Measurements from ENCODE around the gene ANO1. TPM values are rescaled to one million over a fixed set of nuclear protein-coding genes. Genes with fewer than 3 reads are reported as not detected.

The ANO1 gene
- polyA plus RNA-seq, 3 donors, result not detected

DNA sequence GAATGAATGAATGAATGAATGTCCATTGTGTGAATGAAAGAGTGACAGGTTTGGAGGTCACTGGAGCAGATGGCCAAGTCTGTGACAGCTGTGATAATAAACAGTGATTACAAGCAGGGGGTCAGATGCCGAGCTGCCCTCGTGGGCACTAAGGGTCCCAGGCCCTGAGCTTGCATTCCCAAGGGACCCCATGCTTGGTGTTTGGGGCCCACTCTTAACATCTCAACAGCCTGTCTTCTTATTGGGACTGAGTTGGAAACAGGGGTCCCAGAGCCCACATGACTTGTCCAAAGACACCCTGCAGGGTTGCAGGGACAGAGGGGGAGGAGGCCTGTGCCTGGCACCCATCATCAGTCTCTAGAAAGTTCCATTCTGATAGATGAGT is 12.0 kb upstream of the ANO1 start:
- Histone ChIP-seq H3K36me3 (replicated peaks in 1 of 2; ENCODE audit: control insufficient read depth in 1 of 2, insufficient read depth in 2 of 2, low read length in 2 of 2) (no peaks in the 10 kb centered on the region), H3K27me3 (ENCODE audit: control insufficient read depth in 2 of 2, insufficient read depth in 2 of 2, low read length in 2 of 2) (peaks cover 0 to 6% of the 10 kb centered on the region in 2 donors), H3K9me3 (replicated peaks in 1 of 2; ENCODE audit: control insufficient read depth in 1 of 2, insufficient read depth in 1 of 2, low read length in 2 of 2) (no peaks in the 10 kb centered on the region), H3K27ac (ENCODE audit: low read depth in 1 of 2, low read length in 2 of 2) (no peak overlapping the region), H3K4me3 (replicated peaks in 1 of 3; ENCODE audit: low read depth in 2 of 3, low read length in 3 of 3) (no peak overlapping the region), H3K9ac (ENCODE audit: insufficient read depth, low read length, poor library complexity, severe bottlenecking) (no peak overlapping the region), H3K4me1 (ENCODE audit: control insufficient read depth in 1 of 2, insufficient read depth in 2 of 2, low read length in 2 of 2) (no peaks in the 10 kb centered on the region), H3K4me2 (replicated peaks; ENCODE audit: extremely low read depth, low read length, poor library complexity, severe bottlenecking) (no peak overlapping the region), H3K79me2 (ENCODE audit: insufficient read depth, low read length) (no peaks in the 10 kb centered on the region), H4K20me1 (ENCODE audit: insufficient read depth, low read length) (no peaks in the 10 kb centered on the region), H2AFZ (ENCODE audit: insufficient read depth, low read depth, low read length, poor library complexity, severe bottlenecking) (no peak overlapping the region)
- intact Hi-C loops (cut with micrococcal nuclease), result no loop called here
- H3K27me3 Mint-ChIP-seq (ENCODE audit: low read depth in 3 of 3), result peaks cover 9 to 26% (median 21%) of the 10 kb centered on the region in 3 donors
- peaks cover 0 to 2% (median 0%) of the 10 kb centered on the region in 7 donors for H3K9me3 Mint-ChIP-seq
- H3K4me1 Mint-ChIP-seq, result no peaks in the 10 kb centered on the region
- no peak overlapping the region for H3K27ac Mint-ChIP-seq
- DNase-seq, result no peak
- TF ChIP-seq, protein P1, sequence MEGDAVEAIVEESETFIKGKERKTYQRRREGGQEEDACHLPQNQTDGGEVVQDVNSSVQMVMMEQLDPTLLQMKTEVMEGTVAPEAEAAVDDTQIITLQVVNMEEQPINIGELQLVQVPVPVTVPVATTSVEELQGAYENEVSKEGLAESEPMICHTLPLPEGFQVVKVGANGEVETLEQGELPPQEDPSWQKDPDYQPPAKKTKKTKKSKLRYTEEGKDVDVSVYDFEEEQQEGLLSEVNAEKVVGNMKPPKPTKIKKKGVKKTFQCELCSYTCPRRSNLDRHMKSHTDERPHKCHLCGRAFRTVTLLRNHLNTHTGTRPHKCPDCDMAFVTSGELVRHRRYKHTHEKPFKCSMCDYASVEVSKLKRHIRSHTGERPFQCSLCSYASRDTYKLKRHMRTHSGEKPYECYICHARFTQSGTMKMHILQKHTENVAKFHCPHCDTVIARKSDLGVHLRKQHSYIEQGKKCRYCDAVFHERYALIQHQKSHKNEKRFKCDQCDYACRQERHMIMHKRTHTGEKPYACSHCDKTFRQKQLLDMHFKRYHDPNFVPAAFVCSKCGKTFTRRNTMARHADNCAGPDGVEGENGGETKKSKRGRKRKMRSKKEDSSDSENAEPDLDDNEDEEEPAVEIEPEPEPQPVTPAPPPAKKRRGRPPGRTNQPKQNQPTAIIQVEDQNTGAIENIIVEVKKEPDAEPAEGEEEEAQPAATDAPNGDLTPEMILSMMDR (IDR thresholded peaks at IDR 0.05), result no peak
- H3K36me3 Mint-ChIP-seq, result no peaks in the 10 kb centered on the region
- no peak overlapping the region for H3K4me3 Mint-ChIP-seq
- WGBS (ENCODE audit: insufficient coverage), result 100% methylated on average over 2 of the region's 2 CpGs

DNA sequence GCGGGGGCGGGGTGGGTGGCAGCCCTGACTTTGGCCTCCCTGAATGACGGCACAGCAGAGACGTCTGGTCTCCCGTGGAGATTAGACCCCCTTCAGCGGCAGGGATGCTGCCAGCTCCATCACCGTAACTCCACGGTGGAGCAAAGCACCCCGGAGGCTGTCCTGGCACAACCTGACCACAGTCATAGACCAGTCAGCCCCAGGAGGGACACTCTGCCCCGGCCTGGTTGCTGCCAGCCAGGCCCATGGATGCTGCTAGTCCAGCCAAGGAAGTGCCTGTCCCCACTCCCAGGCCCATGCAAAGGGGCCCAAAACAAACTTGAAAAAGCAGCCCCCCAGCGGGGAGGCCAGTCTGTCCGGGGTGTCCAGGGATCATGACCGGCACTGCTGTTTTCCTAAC is 11.5 kb upstream of the ANO1 start:
- H3K27ac Mint-ChIP-seq, result no peak overlapping the region
- Histone ChIP-seq H3K9ac (ENCODE audit: insufficient read depth, low read length, poor library complexity, severe bottlenecking) (no peak overlapping the region), H3K36me3 (replicated peaks in 1 of 2; ENCODE audit: control insufficient read depth in 1 of 2, insufficient read depth in 2 of 2, low read length in 2 of 2) (no peaks in the 10 kb centered on the region), H2AFZ (ENCODE audit: insufficient read depth, low read depth, low read length, poor library complexity, severe bottlenecking) (no peak overlapping the region), H3K4me3 (replicated peaks in 1 of 3; ENCODE audit: low read depth in 2 of 3, low read length in 3 of 3) (no peak overlapping the region), H3K9me3 (replicated peaks in 1 of 2; ENCODE audit: control insufficient read depth in 1 of 2, insufficient read depth in 1 of 2, low read length in 2 of 2) (no peaks in the 10 kb centered on the region), H3K4me2 (replicated peaks; ENCODE audit: extremely low read depth, low read length, poor library complexity, severe bottlenecking) (no peak overlapping the region), H3K4me1 (ENCODE audit: control insufficient read depth in 1 of 2, insufficient read depth in 2 of 2, low read length in 2 of 2) (no peaks in the 10 kb centered on the region), H3K79me2 (ENCODE audit: insufficient read depth, low read length) (no peaks in the 10 kb centered on the region), H3K27ac (ENCODE audit: low read depth in 1 of 2, low read length in 2 of 2) (no peak overlapping the region), H3K27me3 (ENCODE audit: control insufficient read depth in 2 of 2, insufficient read depth in 2 of 2, low read length in 2 of 2) (peaks cover 0 to 6% of the 10 kb centered on the region in 2 donors), H4K20me1 (ENCODE audit: insufficient read depth, low read length) (no peaks in the 10 kb centered on the region)
- 93% methylated on average over 10 of the region's 13 CpGs for WGBS (ENCODE audit: insufficient coverage)
- no peaks in the 10 kb centered on the region for H3K4me1 Mint-ChIP-seq
- no peaks in the 10 kb centered on the region for H3K36me3 Mint-ChIP-seq
- DNase-seq, result no peak
- intact Hi-C loops (cut with micrococcal nuclease), result no loop called here
- no peak overlapping the region for H3K4me3 Mint-ChIP-seq
- peaks cover 0 to 2% (median 0%) of the 10 kb centered on the region in 7 donors for H3K9me3 Mint-ChIP-seq
- TF ChIP-seq, protein P1 (IDR thresholded peaks at IDR 0.05), result no peak
- H3K27me3 Mint-ChIP-seq (ENCODE audit: low read depth in 3 of 3), result peaks cover 9 to 26% (median 22%) of the 10 kb centered on the region in 3 donors
